A673 (cell line): ENCODE measurements around the gene CD6.

Experiments
- EZH2 ChIP-seq: fragments of 200-600 bp; sonication (generic); IDR thresholded peaks from 2 replicates; pipeline ENCODE4 v1.6.1; 2017; ENCODE audit warnings: borderline replicate concordance, low read depth, mild to moderate bottlenecking, mixed read lengths, antibody characterized with exemption, low read length; ENCODE audit not compliant: poor library complexity, severe bottlenecking
- TF ChIP-seq, protein P1 (sequence below): fragments of 300-800, 200-600 bp; sonication (generic); conservative IDR thresholded peaks from 2 replicates; pipeline ENCODE4 v1.5.1; 2017; ENCODE audit warnings: low read depth, mild to moderate bottlenecking, antibody characterized with exemption, low read length, moderate library complexity, mixed read lengths

DNA sequence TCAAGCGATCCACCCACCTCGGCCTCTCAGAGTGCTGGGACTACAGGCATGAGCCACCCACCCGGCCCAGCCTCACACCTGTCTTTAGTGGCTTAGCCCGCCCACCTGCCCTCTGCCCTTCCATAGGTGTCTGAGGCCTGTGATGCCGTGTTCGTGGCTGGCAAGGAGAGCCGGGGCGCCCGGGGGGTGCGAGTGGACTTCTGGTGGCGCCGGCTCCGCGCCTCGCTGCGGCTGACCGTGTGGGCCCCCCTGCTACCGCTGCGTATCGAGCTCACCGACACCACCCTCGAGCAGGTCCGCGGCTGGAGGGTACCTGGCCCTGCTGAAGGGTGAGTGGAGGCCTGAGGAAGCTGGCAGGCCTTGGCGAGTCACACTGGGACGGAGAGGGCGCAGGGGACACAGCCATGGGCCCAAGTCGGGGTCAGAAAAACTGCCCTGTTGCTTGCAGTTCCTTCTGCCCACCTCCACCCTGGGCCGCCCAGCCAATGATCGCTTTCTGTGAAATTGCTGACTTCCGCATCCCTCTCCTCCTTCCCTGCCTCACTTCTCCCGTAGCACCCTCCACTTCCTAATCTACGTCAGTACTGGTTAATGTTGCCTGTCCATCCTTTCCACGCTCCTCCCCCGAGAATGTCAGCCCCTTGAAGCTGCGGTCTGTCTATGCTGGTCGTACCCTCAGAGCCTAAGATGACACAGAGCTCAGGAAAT lies 37.9 kb upstream of the CD6 start:
- TF ChIP-seq, protein P1, sequence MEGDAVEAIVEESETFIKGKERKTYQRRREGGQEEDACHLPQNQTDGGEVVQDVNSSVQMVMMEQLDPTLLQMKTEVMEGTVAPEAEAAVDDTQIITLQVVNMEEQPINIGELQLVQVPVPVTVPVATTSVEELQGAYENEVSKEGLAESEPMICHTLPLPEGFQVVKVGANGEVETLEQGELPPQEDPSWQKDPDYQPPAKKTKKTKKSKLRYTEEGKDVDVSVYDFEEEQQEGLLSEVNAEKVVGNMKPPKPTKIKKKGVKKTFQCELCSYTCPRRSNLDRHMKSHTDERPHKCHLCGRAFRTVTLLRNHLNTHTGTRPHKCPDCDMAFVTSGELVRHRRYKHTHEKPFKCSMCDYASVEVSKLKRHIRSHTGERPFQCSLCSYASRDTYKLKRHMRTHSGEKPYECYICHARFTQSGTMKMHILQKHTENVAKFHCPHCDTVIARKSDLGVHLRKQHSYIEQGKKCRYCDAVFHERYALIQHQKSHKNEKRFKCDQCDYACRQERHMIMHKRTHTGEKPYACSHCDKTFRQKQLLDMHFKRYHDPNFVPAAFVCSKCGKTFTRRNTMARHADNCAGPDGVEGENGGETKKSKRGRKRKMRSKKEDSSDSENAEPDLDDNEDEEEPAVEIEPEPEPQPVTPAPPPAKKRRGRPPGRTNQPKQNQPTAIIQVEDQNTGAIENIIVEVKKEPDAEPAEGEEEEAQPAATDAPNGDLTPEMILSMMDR, result no peak
- TF ChIP-seq EZH2, result no peak
